K562 (cell line): ENCODE data around the gene ZNF43. TPM values are rescaled to one million over a fixed set of nuclear protein-coding genes. Genes with fewer than 3 reads are reported as not detected.

Experiments
- E2F5 ChIP-seq: sonication (generic); formaldehyde crosslinking; IDR thresholded peaks from 2 replicates; pipeline ENCODE4 v1.8.0; 2022; ENCODE audit warnings: mild to moderate bottlenecking, missing genetic modification reagents
- ELF4 ChIP-seq: fragments of 450-650 bp; formaldehyde crosslinking; IDR thresholded peaks from 2 replicates; pipeline ENCODE4 v1.4.0; 2022; ENCODE audit warnings: missing genetic modification characterization
- HNRNPH1 ChIP-seq: fragments of 200-400 bp; formaldehyde crosslinking; optimal IDR thresholded peaks from 2 replicates; pipeline ENCODE3; 2017; ENCODE audit warnings: low read depth, mild to moderate bottlenecking, low read length, moderate library complexity
- MYBL2 ChIP-seq, 2 experiments: fragments of 450-650 bp in 1 of 2; sonication (generic) in 1 of 2; formaldehyde crosslinking in 1 of 2; IDR thresholded peaks; 2 replicates each; pipeline versions ENCODE4 v1.6.1 to v1.8.1; 2017 to 2022; ENCODE audit warnings: borderline replicate concordance in 1 of 2, inconsistent platforms in 1 of 2, low read depth in 1 of 2, mild to moderate bottlenecking in 1 of 2, missing genetic modification reagents in 1 of 2, moderate library complexity in 1 of 2
- MYNN ChIP-seq, 2 experiments: sonication (generic); formaldehyde crosslinking in 1 of 2; IDR thresholded peaks; 2 replicates each; pipeline versions ENCODE4 v1.5.0 to v1.6.1; 2016 to 2020; ENCODE audit warnings: antibody characterized with exemption in 1 of 2, missing genetic modification reagents in 1 of 2
- PBX2 ChIP-seq, 2 experiments: IDR thresholded peaks in 1 of 2; conservative IDR thresholded peaks in 1 of 2; 2 replicates each; pipeline ENCODE4 v1.6.1; 2016; ENCODE audit warnings: low read depth in 2 of 2, mild to moderate bottlenecking in 1 of 2, missing compliant biosample characterization in 1 of 2, missing genetic modification characterization in 1 of 2, moderate library complexity in 1 of 2
- PHB2 ChIP-seq: fragments of 450-650 bp; IDR thresholded peaks from 2 replicates; pipeline ENCODE4 v1.6.1; 2017; ENCODE audit warnings: low read depth
- PPARD ChIP-seq: fragments of 250-450 bp; sonication (Bioruptor Pico); IDR thresholded peaks from 2 replicates; pipeline ENCODE4 v1.8.0; 2022; ENCODE audit warnings: inconsistent platforms, mild to moderate bottlenecking, moderate library complexity
- RNF219 ChIP-seq: fragments of 250-450 bp; sonication (Bioruptor Pico); IDR thresholded peaks from 2 replicates; pipeline ENCODE4 v1.5.0; 2022; ENCODE audit warnings: mild to moderate bottlenecking
- VEZF1 ChIP-seq: fragments of 200-800 bp; sonication (Bioruptor generic); IDR thresholded peaks from 2 replicates; pipeline ENCODE4 v1.6.1; 2017; ENCODE audit warnings: missing genetic modification characterization, missing compliant biosample characterization
- ZBTB34 ChIP-seq: fragments of 250-450 bp; sonication (Bioruptor Pico); IDR thresholded peaks from 2 replicates; pipeline ENCODE4 v1.8.0; 2021; ENCODE audit warnings: mild to moderate bottlenecking, moderate library complexity
- ZNF121 ChIP-seq: sonication (generic); formaldehyde crosslinking; conservative IDR thresholded peaks from 2 replicates; pipeline ENCODE4 v1.8.0; 2022; ENCODE audit warnings: missing genetic modification reagents
- ZNF449 ChIP-seq: fragments of 250-450 bp; sonication (Bioruptor Pico); IDR thresholded peaks from 2 replicates; pipeline ENCODE4 v1.8.0; 2022; ENCODE audit warnings: moderate library complexity, mild to moderate bottlenecking, inconsistent platforms
- polyA plus RNA-seq, 8 experiments: library from polyadenylated mRNA; depleted of rRNA in 4 of 8; stranded (reverse) in 5 of 8; unstranded in 3 of 8; fragments of >200 nt; fragmentation: Nextera tagmentation in 2 of 8; fragmentation: Illumina TruSeq in 1 of 8; extraction: Ambion mirVana in 2 of 8; extraction: Trizol in 1 of 8; gene quantifications; 2 replicates each; pipeline versions ENCODE4 v1.2.1 to v1.2.3, GENCODE V29; 2011 to 2014; ENCODE audit warnings: inconsistent platforms in 1 of 8, missing spikeins in 1 of 8
- total RNA-seq, 7 experiments: library from RNA; depleted of rRNA in 6 of 7; stranded (reverse); fragments of >200 nt in 6 of 7; fragmentation: Illumina TruSeq in 2 of 7; extraction: Trizol in 2 of 7; gene quantifications; 2 replicates each; pipeline versions ENCODE4 v1.2.1 to v1.2.3, GENCODE V29; 2011 to 2021; ENCODE audit warnings: low replicate concordance in 1 of 7

ZNF43 gene
- total and polyA plus RNA-seq, 9 of the 15 experiments (the other 6 are each of a cell fraction or from before 2014, with no cell fraction given) = 3.6 to 18.6 (median 9.2) TPM

GRCh38 chr19:21767065-21767800 is 68.7 kb downstream of the ZNF43 start, which contains the start of gene ZNF100 (continued):
- no peak for TF ChIP-seq PHB2
- TF ChIP-seq PBX2 (CRISPR knock-in tag; IDR thresholded peaks at IDR 0.05; ENCODE audit: low read depth) = peak; percentile 95
- TF ChIP-seq PBX2 (tag; conservative IDR thresholded peaks at IDR 0.05; ENCODE audit: low read depth) = peak; percentile 98
- TF ChIP-seq E2F5 (CRISPR knock-in tag) = no peak
- TF ChIP-seq MYNN (IDR thresholded peaks at IDR 0.05) = no peak
- TF ChIP-seq MYNN (CRISPR knock-in tag; IDR thresholded peaks at IDR 0.05) = no peak
- no peak for TF ChIP-seq VEZF1 (CRISPR knock-in tag)
- TF ChIP-seq ZNF121 (CRISPR knock-in tag) = no peak
- TF ChIP-seq RNF219 (CRISPR knock-in tag) = no peak
- peak; percentile 84 for TF ChIP-seq ELF4 (CRISPR knock-in tag)
- no peak for TF ChIP-seq PPARD (CRISPR knock-in tag)
- no peak for TF ChIP-seq HNRNPH1
- TF ChIP-seq MYBL2 (IDR thresholded peaks at IDR 0.05; ENCODE audit: low read depth) = no peak
- TF ChIP-seq MYBL2 (CRISPR knock-in tag; IDR thresholded peaks at IDR 0.05; ENCODE audit: borderline replicate concordance) = no peak
- no peak for TF ChIP-seq ZBTB34 (CRISPR knock-in tag)
- TF ChIP-seq ZNF449 = no peak
